ENCODE measurements around the gene SH3RF3.

SH3RF3 gene

GRCh38 chr2:109411640-109412325 is 282.8 kb downstream of the SH3RF3 start:
- Histone ChIP-seq H3K9ac (no peak overlapping the region), H3K36me3 (ENCODE audit: insufficient read depth) (no peaks in the 10 kb centered on the region), H2AFZ (ENCODE audit: low read depth) (no peak overlapping the region), H3K27ac (no peak overlapping the region), H3K4me1 (ENCODE audit: low read depth, poor library complexity, severe bottlenecking) (no peaks in the 10 kb centered on the region), H3K4me2 (no peak overlapping the region), H3K79me2 (ENCODE audit: insufficient read depth, low read depth) (no peaks in the 10 kb centered on the region), H4K20me1 (ENCODE audit: insufficient read depth) (no peaks in the 10 kb centered on the region), H3K4me3 (IDR thresholded peaks at IDR 0.05; ENCODE audit: insufficient read depth, low read depth, low read length) (no peak overlapping the region), H3K27me3 (ENCODE audit: insufficient read depth, low read depth) (no peaks in the 10 kb centered on the region)
- TF ChIP-seq, protein P1, sequence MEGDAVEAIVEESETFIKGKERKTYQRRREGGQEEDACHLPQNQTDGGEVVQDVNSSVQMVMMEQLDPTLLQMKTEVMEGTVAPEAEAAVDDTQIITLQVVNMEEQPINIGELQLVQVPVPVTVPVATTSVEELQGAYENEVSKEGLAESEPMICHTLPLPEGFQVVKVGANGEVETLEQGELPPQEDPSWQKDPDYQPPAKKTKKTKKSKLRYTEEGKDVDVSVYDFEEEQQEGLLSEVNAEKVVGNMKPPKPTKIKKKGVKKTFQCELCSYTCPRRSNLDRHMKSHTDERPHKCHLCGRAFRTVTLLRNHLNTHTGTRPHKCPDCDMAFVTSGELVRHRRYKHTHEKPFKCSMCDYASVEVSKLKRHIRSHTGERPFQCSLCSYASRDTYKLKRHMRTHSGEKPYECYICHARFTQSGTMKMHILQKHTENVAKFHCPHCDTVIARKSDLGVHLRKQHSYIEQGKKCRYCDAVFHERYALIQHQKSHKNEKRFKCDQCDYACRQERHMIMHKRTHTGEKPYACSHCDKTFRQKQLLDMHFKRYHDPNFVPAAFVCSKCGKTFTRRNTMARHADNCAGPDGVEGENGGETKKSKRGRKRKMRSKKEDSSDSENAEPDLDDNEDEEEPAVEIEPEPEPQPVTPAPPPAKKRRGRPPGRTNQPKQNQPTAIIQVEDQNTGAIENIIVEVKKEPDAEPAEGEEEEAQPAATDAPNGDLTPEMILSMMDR (conservative IDR thresholded peaks at IDR 0.05; ENCODE audit: low read depth, low read length), result no peak

- H3K36me3 ChIP-seq (ENCODE audit: insufficient read depth), result no peaks in the 10 kb centered on the region
- H3K9ac ChIP-seq, result no peak overlapping the region
- TF ChIP-seq, protein P1 (conservative IDR thresholded peaks at IDR 0.05; ENCODE audit: low read depth, low read length), result no peak
- H4K20me1 ChIP-seq (ENCODE audit: insufficient read depth), result no peaks in the 10 kb centered on the region
- no peaks in the 10 kb centered on the region for H3K79me2 ChIP-seq (ENCODE audit: insufficient read depth, low read depth)
- no peak overlapping the region for H3K27ac ChIP-seq
- no peaks in the 10 kb centered on the region for H3K4me1 ChIP-seq (ENCODE audit: low read depth, poor library complexity, severe bottlenecking)
- no peaks in the 10 kb centered on the region for H3K27me3 ChIP-seq (ENCODE audit: insufficient read depth, low read depth)
- H2AFZ ChIP-seq (ENCODE audit: low read depth), result no peak overlapping the region
- no peak overlapping the region for H3K4me2 ChIP-seq
- H3K4me3 ChIP-seq (IDR thresholded peaks at IDR 0.05; ENCODE audit: insufficient read depth, low read depth, low read length), result no peak overlapping the region
These were observed 286.6 kb downstream of the SH3RF3 start for GRCh38 chr2:109415581-109416013.

DNA sequence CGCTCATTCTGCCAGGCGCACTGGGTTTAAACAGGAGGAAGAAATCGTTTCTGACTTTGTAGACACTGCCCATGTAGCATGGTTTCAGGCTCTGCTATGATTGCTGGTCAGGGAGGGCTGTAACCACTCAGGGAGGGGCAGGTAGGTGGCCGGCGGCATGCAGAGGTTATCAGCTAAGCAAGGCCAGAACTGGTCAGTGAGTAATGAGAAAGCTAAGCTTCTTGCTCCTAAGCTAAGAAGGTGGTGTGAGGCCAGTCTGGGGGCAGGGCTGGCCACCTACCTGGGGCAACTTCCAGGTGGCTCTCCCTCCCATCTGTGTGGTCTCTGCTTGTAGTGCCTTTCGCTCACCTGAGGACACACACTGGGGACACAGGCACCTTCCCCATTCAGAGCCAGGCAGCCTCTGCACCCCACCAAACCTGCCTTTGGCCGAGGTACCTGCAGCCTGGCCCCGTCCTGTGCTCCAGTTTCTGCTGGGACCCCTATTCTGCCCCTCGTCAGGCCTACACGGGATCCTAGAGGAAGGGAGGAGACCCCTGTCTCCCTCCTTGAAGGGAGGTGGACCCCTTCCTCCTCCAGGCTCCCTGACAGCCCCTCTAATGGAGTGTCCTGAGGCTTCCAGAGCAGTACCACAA is 288.8 kb downstream of the SH3RF3 start:
- H3K79me2 ChIP-seq (ENCODE audit: insufficient read depth, low read depth), result no peaks in the 10 kb centered on the region
- H3K4me1 ChIP-seq (ENCODE audit: low read depth, poor library complexity, severe bottlenecking), result no peaks in the 10 kb centered on the region
- no peak overlapping the region for H3K4me2 ChIP-seq
- no peaks in the 10 kb centered on the region for H4K20me1 ChIP-seq (ENCODE audit: insufficient read depth)
- no peak overlapping the region for H2AFZ ChIP-seq (ENCODE audit: low read depth)
- H3K27me3 ChIP-seq (ENCODE audit: insufficient read depth, low read depth), result no peaks in the 10 kb centered on the region
- H3K36me3 ChIP-seq (ENCODE audit: insufficient read depth), result no peaks in the 10 kb centered on the region
- TF ChIP-seq, protein P1 (conservative IDR thresholded peaks at IDR 0.05; ENCODE audit: low read depth, low read length), result no peak
- H3K4me3 ChIP-seq (IDR thresholded peaks at IDR 0.05; ENCODE audit: insufficient read depth, low read depth, low read length), result no peak overlapping the region
- no peak overlapping the region for H3K27ac ChIP-seq
- no peak overlapping the region for H3K9ac ChIP-seq

GRCh38 chr2:109418716-109419115 is 289.7 kb downstream of the SH3RF3 start:
- H2AFZ ChIP-seq (ENCODE audit: low read depth), result no peak overlapping the region
- H3K4me2 ChIP-seq, result no peak overlapping the region
- H3K9ac ChIP-seq, result no peak overlapping the region
- H3K27me3 ChIP-seq (ENCODE audit: insufficient read depth, low read depth), result no peaks in the 10 kb centered on the region
- H3K27ac ChIP-seq, result no peak overlapping the region
- H3K4me3 ChIP-seq (IDR thresholded peaks at IDR 0.05; ENCODE audit: insufficient read depth, low read depth, low read length), result no peak overlapping the region
- H4K20me1 ChIP-seq (ENCODE audit: insufficient read depth), result no peaks in the 10 kb centered on the region
- TF ChIP-seq, protein P1 (conservative IDR thresholded peaks at IDR 0.05; ENCODE audit: low read depth, low read length), result no peak
- no peaks in the 10 kb centered on the region for H3K36me3 ChIP-seq (ENCODE audit: insufficient read depth)
- no peaks in the 10 kb centered on the region for H3K79me2 ChIP-seq (ENCODE audit: insufficient read depth, low read depth)
- no peaks in the 10 kb centered on the region for H3K4me1 ChIP-seq (ENCODE audit: low read depth, poor library complexity, severe bottlenecking)

All from KMS-11 (cell line).